B cell (primary cell): ENCODE measurements around the gene EYS. TPM values are rescaled to one million over a fixed set of nuclear protein-coding genes. Genes with fewer than 3 reads are reported as not detected.

Source experiments
- ATAC-seq: fragments of 200-7000 bp; cut with Tn5 transposase; one replicate; pipeline ENCODE4 v1.10.0; 2021; ENCODE audit warnings: low read depth, mild to moderate bottlenecking, moderate number of reproducible peaks, moderate library complexity
- CTCF ChIA-PET: fragments of 350-600 bp; sonication (Branson Sonifier 250); formaldehyde crosslinking; loops from one replicate; lab custom pipeline; 2021; ENCODE audit warnings: antibody characterized with exemption, inconsistent platforms; lab: Charles Lee
- POLR2A ChIA-PET: fragments of 350-600 bp; sonication (Branson Sonifier 250); formaldehyde crosslinking; loops from one replicate; lab custom pipeline; 2021; ENCODE audit warnings: antibody characterized with exemption; lab: Charles Lee
- DNase-seq: peaks from one replicate; pipeline ENCODE4 v3.0.0; 2013
- H2AFZ ChIP-seq: 2 replicates; pipeline ENCODE4 v1.6.1; 2012; ENCODE audit warnings: mild to moderate bottlenecking, low read depth, low read length; ENCODE audit not compliant: insufficient read depth, poor library complexity, severe bottlenecking
- H3K27ac ChIP-seq, 2 donors: 1 replicate in 1 of 2; 2 replicates in 1 of 2; pipeline ENCODE4 v1.5.1; 2012 to 2013; ENCODE audit warnings: low read length in 2 of 2, mild to moderate bottlenecking in 2 of 2, moderate library complexity in 1 of 2
- H3K27me3 ChIP-seq, 4 experiments: fragments of 200-600 bp in 1 of 4; sonication (generic) in 1 of 4; replicated peaks in 1 of 4; 1 replicate in 2 of 4; 2 replicates in 2 of 4; pipeline versions ENCODE4 v1.6.1 to v1.7.0; 2013 to 2016; ENCODE audit warnings: low read length in 3 of 4, mild to moderate bottlenecking in 2 of 4, mixed read lengths in 1 of 4, moderate library complexity in 1 of 4; ENCODE audit not compliant: insufficient read depth in 4 of 4, control insufficient read depth in 3 of 4; ENCODE audit errors: control extremely low read depth in 1 of 4
- H3K36me3 ChIP-seq, 2 experiments: replicated peaks in 1 of 2; 1 replicate in 1 of 2; 2 replicates in 1 of 2; pipeline versions ENCODE4 v1.6.1 to v1.7.1; 2013; ENCODE audit warnings: low read length in 1 of 2; ENCODE audit not compliant: insufficient read depth in 2 of 2, control insufficient read depth in 1 of 2; ENCODE audit errors: control extremely low read depth in 1 of 2, extremely low read depth in 1 of 2
- H3K4me1 ChIP-seq, 2 donors: fragments of 200-600 bp in 1 of 2; sonication (generic) in 1 of 2; 1 replicate in 1 of 2; 2 replicates in 1 of 2; pipeline versions ENCODE4 v1.5.1 to v1.6.1; 2013 to 2017; ENCODE audit warnings: low read length in 2 of 2; ENCODE audit not compliant: control insufficient read depth in 2 of 2, insufficient read depth in 2 of 2
- H3K4me2 ChIP-seq: replicated peaks from 2 replicates; pipeline ENCODE3; 2012; ENCODE audit warnings: mild to moderate bottlenecking, low read depth, low read length; ENCODE audit not compliant: poor library complexity, severe bottlenecking
- H3K4me3 ChIP-seq, 5 experiments: fragments of 200-600 bp in 1 of 5; sonication (generic) in 1 of 5; 1 replicate in 3 of 5; 2 replicates in 2 of 5; pipeline versions ENCODE4 v1.5.1 to v1.7.0; 2011 to 2016; ENCODE audit warnings: low read length in 4 of 5, mild to moderate bottlenecking in 4 of 5, low read depth in 2 of 5, control low read depth in 1 of 5, moderate library complexity in 1 of 5; ENCODE audit not compliant: insufficient read depth in 1 of 5; ENCODE audit errors: control extremely low read depth in 1 of 5, extremely low read depth in 1 of 5
- H3K79me2 ChIP-seq: fragments of 200-600 bp; sonication (generic); one replicate; pipeline ENCODE4 v1.6.0; 2016; ENCODE audit warnings: low read length; ENCODE audit not compliant: control insufficient read depth, insufficient read depth
- H3K9ac ChIP-seq: fragments of 200-600 bp; sonication (generic); 2 replicates; pipeline ENCODE4 v1.6.1; 2017; ENCODE audit warnings: mild to moderate bottlenecking, low read length, moderate library complexity
- H3K9me3 ChIP-seq, 3 donors: one replicate each; pipeline versions ENCODE4 v1.6.1 to v1.7.1; 2013; ENCODE audit warnings: low read length in 2 of 3; ENCODE audit not compliant: control insufficient read depth in 2 of 3, insufficient read depth in 1 of 3; ENCODE audit errors: control extremely low read depth in 1 of 3
- H4K20me1 ChIP-seq: 2 replicates; pipeline ENCODE4 v1.6.0; 2012; ENCODE audit warnings: mild to moderate bottlenecking, low read length; ENCODE audit not compliant: insufficient read depth, control insufficient read depth, poor library complexity, severe bottlenecking
- H3K27ac Mint-ChIP-seq: one replicate; pipeline ENCODE4 v1.8.0; 2021; ENCODE audit warnings: mixed read lengths
- H3K27me3 Mint-ChIP-seq: one replicate; pipeline ENCODE4 v1.8.0; 2021; ENCODE audit warnings: mixed read lengths
- H3K4me1 Mint-ChIP-seq: one replicate; pipeline ENCODE4 v1.8.0; 2021; ENCODE audit warnings: mixed read lengths
- H3K4me3 Mint-ChIP-seq: one replicate; pipeline ENCODE4 v1.8.0; 2021; ENCODE audit warnings: mixed read lengths
- H3K9me3 Mint-ChIP-seq: one replicate; pipeline ENCODE4 v1.8.0; 2022; ENCODE audit warnings: mixed read lengths; ENCODE audit not compliant: insufficient read depth
- CTCF ChIP-seq: fragments of 200-600 bp; IDR thresholded peaks from one replicate; pipeline ENCODE4 v1.8.0; 2022; ENCODE audit warnings: antibody characterized with exemption, mild to moderate bottlenecking
- EZH2 ChIP-seq: IDR thresholded peaks from 2 replicates; pipeline ENCODE4 v1.6.1; 2012; ENCODE audit warnings: borderline replicate concordance, low read depth, mild to moderate bottlenecking, moderate library complexity, low read length; ENCODE audit not compliant: insufficient read depth, poor library complexity, severe bottlenecking
- WGBS: methylation state at CpG from one replicate; pipeline ENCODE4 v1.1.5; 2013; ENCODE audit warnings: missing lambda C conversion rate; ENCODE audit not compliant: insufficient coverage; 5-methylcytosine and 5-hydroxymethylcytosine counted together
- intact Hi-C: fragments of 100-400 bp; cut with micrococcal nuclease; formaldehyde crosslinking; loops from one replicate; pipeline ENCODE4 v1.10.0; 2022
- polyA plus RNA-seq: library from polyadenylated mRNA; depleted of rRNA; stranded (reverse); fragments of >200 nt; gene quantifications from 2 replicates; pipeline ENCODE4 v1.2.3, GENCODE V29; 2012
- total RNA-seq, 2 donors: library from RNA; stranded (reverse); fragments of 120-200 nt in 1 of 2; gene quantifications; 1 replicate in 1 of 2; 2 replicates in 1 of 2; pipeline versions ENCODE4 v1.2.3 to v1.2.4, GENCODE V29; 2013 to 2022

Gene EYS
- total and polyA plus RNA-seq, 2 donors (not counting 1 experiment from before 2014, with no cell fraction given), result not detected

- Histone ChIP-seq H3K36me3 (no peaks in the 10 kb centered on the region), H3K4me1 (no peaks in the 10 kb centered on the region), H3K4me2 (no peak overlapping the region), H3K79me2 (no peaks in the 10 kb centered on the region), H3K9ac (no peak overlapping the region), H4K20me1 (no peaks in the 10 kb centered on the region), H3K9me3 (no peaks in the 10 kb centered on the region), H2AFZ (no peak overlapping the region), H3K27ac (no peak overlapping the region), H3K27me3 (no peaks in the 10 kb centered on the region), H3K4me3 (no peak overlapping the region)
- POLR2A ChIA-PET, result no interaction called here
- TF ChIP-seq EZH2 (no peak), CTCF (no peak)
- H3K9me3 Mint-ChIP-seq, result no peaks in the 10 kb centered on the region
- no peaks in the 10 kb centered on the region for H3K4me1 Mint-ChIP-seq
- ATAC-seq (no peak), DNase-seq (no peak)
- no peak overlapping the region for H3K27ac Mint-ChIP-seq
- CTCF ChIA-PET, result no interaction called here
- WGBS, result 98% methylated on average over 5 of the region's 9 CpGs
- H3K4me3 Mint-ChIP-seq, result no peak overlapping the region
- intact Hi-C loops, result no loop called here
- peaks cover 7% of the 10 kb centered on the region for H3K27me3 Mint-ChIP-seq
Observed at GRCh38 chr6:63799813-63800212, 1907.2 kb downstream of the EYS start.

- DNase-seq (no peak), ATAC-seq (no peak)
- no peak overlapping the region for H3K27ac ChIP-seq
- Mint-ChIP-seq H3K27ac (no peak overlapping the region), H3K4me1 (no peaks in the 10 kb centered on the region), H3K27me3 (peaks cover 8% of the 10 kb centered on the region), H3K4me3 (no peak overlapping the region), H3K9me3 (no peaks in the 10 kb centered on the region)
- H3K27me3 ChIP-seq, result no peaks in the 10 kb centered on the region
- TF ChIP-seq CTCF (no peak), EZH2 (no peak)
- no peak overlapping the region for H3K9ac ChIP-seq
- no CpG with 5 or more reads among the region's 1 CpG for WGBS
- H3K4me1 ChIP-seq, result no peaks in the 10 kb centered on the region
- no peaks in the 10 kb centered on the region for H4K20me1 ChIP-seq
- H2AFZ ChIP-seq, result no peak overlapping the region
- H3K4me2 ChIP-seq, result no peak overlapping the region
- H3K4me3 ChIP-seq, result no peak overlapping the region
- no peaks in the 10 kb centered on the region for H3K9me3 ChIP-seq
- no peaks in the 10 kb centered on the region for H3K79me2 ChIP-seq
- ChIA-PET CTCF (no interaction called here), POLR2A (no interaction called here)
- intact Hi-C loops, result no loop called here
- no peaks in the 10 kb centered on the region for H3K36me3 ChIP-seq
Observed at GRCh38 chr6:63799313-63799712, 1907.7 kb downstream of the EYS start.
